Measurements from ENCODE around the gene C16orf95. TPM values are rescaled to one million over a fixed set of nuclear protein-coding genes. Genes with fewer than 3 reads are reported as not detected.
"Not testable (repeated sequence)": the region's sequence is repeated elsewhere in the genome, so short reads cannot be mapped to it uniquely, and the experiment has no call there.

C16orf95 gene
- total RNA-seq: 2.4 TPM

GRCh38 chr16:87316923-87317749 lies at the start of gene C16orf95:
Gene C16orf95, minus strand, starts transcription at chr16:87317392. Its CDS starts 150 bp downstream, at chr16:87317242.
- peak; percentile 95 to 96 for DNase-seq (ENCODE audit: low spot score in 2 of 2)
- no peak for FAIRE-seq

- FAIRE-seq: no peak
- no peak for DNase-seq (ENCODE audit: low spot score in 2 of 2)
Observed at GRCh38 chr16:87366930-87367329, 49.7 kb upstream of the C16orf95 start.

- FAIRE-seq (no peak), DNase-seq (ENCODE audit: low spot score in 2 of 2) (no peak)
Observed at GRCh38 chr16:87366288-87366687, 49.1 kb upstream of the C16orf95 start.

GRCh38 chr16:87365021-87365713 lies 48.0 kb upstream of the C16orf95 start:
- FAIRE-seq: no peak
- DNase-seq (ENCODE audit: low spot score in 2 of 2): no peak

- FAIRE-seq: no peak
Observed at GRCh38 chr16:87363771-87364455, 46.7 kb upstream of the C16orf95 start.

GRCh38 chr16:87362828-87363559 lies 45.8 kb upstream of the C16orf95 start:
- not testable (repeated sequence) for DNase-seq (ENCODE audit: low spot score in 2 of 2); FAIRE-seq

More at GRCh38 chr16:87363771-87364455, 46.7 kb upstream of the C16orf95 start:
- peak in 1 of 2 donors; percentile 57 for DNase-seq (ENCODE audit: low spot score in 2 of 2)

GRCh38 chr16:87361916-87362619 lies 44.9 kb upstream of the C16orf95 start:
- DNase-seq (ENCODE audit: low spot score in 2 of 2): no peak
- FAIRE-seq: no peak

GRCh38 chr16:87360862-87361610 lies 43.8 kb upstream of the C16orf95 start:
- DNase-seq (ENCODE audit: low spot score in 2 of 2): no peak
- no peak for FAIRE-seq

- no peak for FAIRE-seq
- DNase-seq (ENCODE audit: low spot score in 2 of 2): no peak
Observed at GRCh38 chr16:87359121-87359520, 41.9 kb upstream of the C16orf95 start.

- DNase-seq (ENCODE audit: low spot score in 2 of 2) (no peak), FAIRE-seq (no peak)
Observed at GRCh38 chr16:87358696-87359095, 41.5 kb upstream of the C16orf95 start.

GRCh38 chr16:87358250-87358649 lies 41.1 kb upstream of the C16orf95 start:
- FAIRE-seq: no peak
- DNase-seq (ENCODE audit: low spot score in 2 of 2): no peak

- FAIRE-seq (no peak), DNase-seq (ENCODE audit: low spot score in 2 of 2) (no peak)
Observed at GRCh38 chr16:87356491-87356853, 39.3 kb upstream of the C16orf95 start.

GRCh38 chr16:87353613-87354012 lies 36.4 kb upstream of the C16orf95 start:
- DNase-seq (ENCODE audit: low spot score in 2 of 2): no peak
- no peak for FAIRE-seq

GRCh38 chr16:87352818-87353217 lies 35.6 kb upstream of the C16orf95 start:
- DNase-seq (ENCODE audit: low spot score in 2 of 2) (no peak), FAIRE-seq (no peak)

- FAIRE-seq: no peak
- no peak for DNase-seq (ENCODE audit: low spot score in 2 of 2)
Observed at GRCh38 chr16:87351320-87351698, 34.1 kb upstream of the C16orf95 start.

GRCh38 chr16:87350681-87351319 lies 33.6 kb upstream of the C16orf95 start:
- FAIRE-seq (no peak), DNase-seq (ENCODE audit: low spot score in 2 of 2) (peak in 1 of 2 donors; percentile 52)

GRCh38 chr16:87350031-87350430 lies 32.8 kb upstream of the C16orf95 start:
- DNase-seq (ENCODE audit: low spot score in 2 of 2) (no peak), FAIRE-seq (no peak)

- DNase-seq (ENCODE audit: low spot score in 2 of 2) (no peak), FAIRE-seq (no peak)
Observed at GRCh38 chr16:87348616-87349157, 31.5 kb upstream of the C16orf95 start.

Measured in frontal cortex (tissue), 4 donors.